ENCODE measurements around the gene PCNX3.

DNA sequence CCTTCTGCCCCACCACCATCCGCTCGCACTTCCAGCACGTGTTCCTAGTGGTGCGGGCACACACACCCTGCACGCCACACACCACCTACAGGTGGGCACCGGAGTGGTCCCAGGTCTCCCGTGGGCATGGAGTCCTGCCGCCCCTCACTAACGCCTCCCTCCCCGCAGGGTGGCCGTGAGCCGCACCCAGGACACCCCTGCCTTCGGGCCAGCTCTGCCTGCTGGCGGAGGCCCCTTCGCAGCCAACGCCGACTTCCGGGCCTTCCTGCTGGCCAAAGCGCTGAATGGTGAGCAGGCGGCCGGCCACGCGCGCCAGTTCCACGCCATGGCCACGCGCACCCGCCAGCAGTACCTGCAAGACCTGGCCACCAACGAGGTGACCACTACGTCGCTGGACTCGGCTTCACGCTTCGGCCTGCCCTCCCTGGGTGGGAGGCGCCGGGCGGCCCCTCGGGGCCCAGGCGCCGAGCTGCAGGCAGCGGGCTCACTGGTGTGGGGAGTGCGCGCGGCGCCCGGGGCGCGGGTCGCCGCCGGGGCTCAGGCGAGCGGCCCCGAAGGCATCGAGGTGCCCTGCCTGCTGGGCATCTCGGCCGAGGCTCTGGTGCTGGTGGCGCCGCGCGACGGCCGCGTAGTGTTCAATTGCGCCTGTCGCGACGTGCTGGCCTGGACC lies 30.8 kb downstream of the PCNX3 start:
- TF ChIP-seq CTCF (IDR thresholded peaks at IDR 0.05) (no peak), POLR2AphosphoS5 (IDR thresholded peaks at IDR 0.05; ENCODE audit: low read depth, low read length) (no peak), REST (IDR thresholded peaks at IDR 0.05; ENCODE audit: insufficient read depth in 1 of 2, low read depth in 2 of 2, low read length in 1 of 2) (no peak), TCF7L2 (IDR thresholded peaks at IDR 0.05; ENCODE audit: low read depth, low read length) (no peak)

All from Panc1 (cell line).